ENCODE measurements around the gene SUSD6. TPM values are rescaled to one million over a fixed set of nuclear protein-coding genes. Genes with fewer than 3 reads are reported as not detected.

Gene SUSD6
- polyA plus RNA-seq, 4 donors, result 14.3 to 46.2 (median 16.7) TPM

DNA sequence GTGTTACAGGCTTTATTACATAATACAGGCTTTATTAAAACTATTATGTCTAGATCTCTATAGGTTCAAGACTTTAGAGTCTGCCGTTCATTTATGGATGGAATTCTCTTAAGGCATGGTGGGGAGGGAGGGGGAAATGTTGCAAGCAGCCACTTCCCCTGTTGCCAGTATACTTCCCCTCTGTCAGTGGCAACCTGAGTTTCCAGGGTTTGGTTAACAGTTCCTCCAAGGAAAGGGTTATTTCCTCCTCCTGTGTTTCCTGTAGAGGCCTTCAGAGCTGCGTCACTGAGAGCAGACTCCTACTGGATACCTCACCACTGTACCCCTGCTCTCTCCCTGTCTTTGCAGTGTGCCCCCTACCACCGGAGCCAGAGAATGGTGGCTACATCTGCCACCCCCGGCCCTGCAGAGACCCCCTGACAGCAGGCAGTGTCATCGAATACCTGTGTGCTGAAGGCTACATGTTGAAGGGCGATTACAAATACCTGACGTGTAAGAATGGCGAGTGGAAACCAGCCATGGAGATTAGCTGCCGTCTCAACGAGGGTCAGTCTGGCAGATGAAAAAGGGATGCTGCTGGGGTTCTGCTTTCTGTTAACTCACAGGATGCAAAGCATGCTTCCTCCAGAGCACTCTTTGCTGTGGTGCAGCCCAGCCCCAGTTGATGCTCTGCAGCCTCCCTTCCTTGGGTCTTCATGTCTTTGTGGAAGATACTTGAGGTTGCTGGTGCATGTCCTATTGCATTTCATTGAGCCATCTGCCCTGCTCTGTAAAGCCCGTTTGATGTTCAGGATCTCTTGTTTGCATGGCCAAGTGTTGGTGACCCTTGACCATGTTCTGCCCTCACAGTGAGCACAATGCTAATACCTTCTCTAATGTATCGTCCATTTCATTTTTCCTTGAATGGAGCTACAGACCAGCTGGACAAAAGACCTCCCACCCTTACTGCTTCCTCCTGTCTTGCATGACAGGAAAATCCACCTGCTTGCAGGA lies 91.9 kb downstream of the SUSD6 start:
- FAIRE-seq, result no peak
- Histone ChIP-seq H3K4me3 (ENCODE audit: low read depth in 1 of 3, low read length in 3 of 3) (no peak overlapping the region), H3K4me1 (ENCODE audit: control insufficient read depth in 3 of 3, insufficient read depth in 2 of 3, low read depth in 1 of 3, low read length in 2 of 3) (peaks cover 0 to 5% (median 2%) of the 10 kb centered on the region in 3 donors), H3K36me3 (ENCODE audit: control insufficient read depth in 3 of 3, insufficient read depth in 2 of 3, low read depth in 1 of 3, low read length in 3 of 3) (peaks cover 0 to 33% (median 7%) of the 10 kb centered on the region in 3 donors), H3K27ac (ENCODE audit: low read depth in 1 of 3, low read length in 2 of 3) (peak overlapping the region in 1 of 3 donors; percentile 65), H3K9me3 (ENCODE audit: control insufficient read depth in 2 of 2, insufficient read depth in 1 of 2, low read depth in 1 of 2, low read length in 1 of 2) (no peaks in the 10 kb centered on the region), H3K27me3 (ENCODE audit: control insufficient read depth in 3 of 3, insufficient read depth in 3 of 3, low read length in 3 of 3) (no peaks in the 10 kb centered on the region)
- DNase-seq, result no peak
- WGBS, 3 donors, result 70 to 82% (median 77%) methylated on average over 12 of the region's 12 CpGs

DNA sequence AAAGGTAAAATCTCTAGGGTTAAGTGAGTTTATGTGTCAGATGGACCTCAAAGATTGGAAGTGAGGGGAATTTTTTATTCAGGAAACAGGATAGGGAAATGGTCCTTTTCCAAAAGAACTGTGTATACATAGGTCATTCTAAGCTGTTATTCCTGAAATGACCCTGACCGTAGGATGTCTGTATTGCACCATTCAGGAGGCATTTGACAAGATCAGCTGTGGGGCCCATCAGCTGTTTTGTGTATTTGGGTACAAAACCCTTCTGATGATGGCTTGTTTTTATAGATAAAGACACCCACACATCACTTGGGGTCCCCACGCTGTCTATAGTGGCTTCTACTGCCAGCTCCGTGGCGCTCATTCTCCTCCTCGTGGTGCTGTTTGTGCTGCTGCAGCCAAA lies 92.9 kb downstream of the SUSD6 start:
- peaks cover 3 to 42% (median 10%) of the 10 kb centered on the region in 3 donors for H3K36me3 ChIP-seq (ENCODE audit: control insufficient read depth in 3 of 3, insufficient read depth in 2 of 3, low read depth in 1 of 3, low read length in 3 of 3)

DNA sequence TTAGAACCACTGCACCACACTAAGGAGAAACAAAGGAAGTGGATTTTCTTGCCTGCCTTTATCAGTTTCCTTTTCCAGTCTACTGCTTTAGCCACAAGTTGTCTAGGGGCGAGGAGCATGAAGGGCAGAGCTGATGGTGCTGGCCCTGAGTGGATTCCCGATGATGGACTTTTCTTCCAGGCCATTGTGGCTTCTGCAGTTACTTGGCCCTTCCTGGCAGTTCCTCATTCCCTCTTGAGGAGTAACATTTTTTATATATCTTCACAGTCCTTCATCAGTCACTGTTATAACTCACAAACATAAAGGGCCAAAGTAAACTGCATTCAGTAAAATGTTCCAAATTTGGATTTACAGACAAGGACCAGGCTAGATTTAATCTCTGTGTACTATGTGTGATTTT lies 94.3 kb downstream of the SUSD6 start:
- H3K4me1 ChIP-seq (ENCODE audit: control insufficient read depth in 3 of 3, insufficient read depth in 2 of 3, low read depth in 1 of 3, low read length in 2 of 3), result peaks cover 0 to 9% (median 2%) of the 10 kb centered on the region in 3 donors
- H3K36me3 ChIP-seq (ENCODE audit: control insufficient read depth in 3 of 3, insufficient read depth in 2 of 3, low read depth in 1 of 3, low read length in 3 of 3), result peaks cover 3 to 49% (median 11%) of the 10 kb centered on the region in 3 donors
- DNase-seq (no peak), FAIRE-seq (no peak)
- 57 to 77% (median 73%) methylated on average over 2 of the region's 2 CpGs for WGBS, 3 donors
- no peaks in the 10 kb centered on the region for H3K9me3 ChIP-seq (ENCODE audit: control insufficient read depth in 2 of 2, insufficient read depth in 1 of 2, low read depth in 1 of 2, low read length in 1 of 2)
- H3K4me3 ChIP-seq (ENCODE audit: low read depth in 1 of 3, low read length in 3 of 3), result no peak overlapping the region
- no peak overlapping the region for H3K27ac ChIP-seq (ENCODE audit: low read depth in 1 of 3, low read length in 2 of 3)
- no peaks in the 10 kb centered on the region for H3K27me3 ChIP-seq (ENCODE audit: control insufficient read depth in 3 of 3, insufficient read depth in 3 of 3, low read length in 3 of 3)

More for the DNA sequence above, 92.9 kb downstream of the SUSD6 start:
- 91 to 95% (median 92%) methylated on average over 5 of the region's 5 CpGs for WGBS, 3 donors
- no peak for DNase-seq
- Histone ChIP-seq H3K4me1 (ENCODE audit: control insufficient read depth in 3 of 3, insufficient read depth in 2 of 3, low read depth in 1 of 3, low read length in 2 of 3) (peaks cover 0 to 5% (median 0%) of the 10 kb centered on the region in 3 donors), H3K4me3 (ENCODE audit: low read depth in 1 of 3, low read length in 3 of 3) (no peak overlapping the region), H3K27ac (ENCODE audit: low read depth in 1 of 3, low read length in 2 of 3) (no peak overlapping the region), H3K27me3 (ENCODE audit: control insufficient read depth in 3 of 3, insufficient read depth in 3 of 3, low read length in 3 of 3) (no peaks in the 10 kb centered on the region), H3K9me3 (ENCODE audit: control insufficient read depth in 2 of 2, insufficient read depth in 1 of 2, low read depth in 1 of 2, low read length in 1 of 2) (no peaks in the 10 kb centered on the region)
- FAIRE-seq, result no peak

DNA sequence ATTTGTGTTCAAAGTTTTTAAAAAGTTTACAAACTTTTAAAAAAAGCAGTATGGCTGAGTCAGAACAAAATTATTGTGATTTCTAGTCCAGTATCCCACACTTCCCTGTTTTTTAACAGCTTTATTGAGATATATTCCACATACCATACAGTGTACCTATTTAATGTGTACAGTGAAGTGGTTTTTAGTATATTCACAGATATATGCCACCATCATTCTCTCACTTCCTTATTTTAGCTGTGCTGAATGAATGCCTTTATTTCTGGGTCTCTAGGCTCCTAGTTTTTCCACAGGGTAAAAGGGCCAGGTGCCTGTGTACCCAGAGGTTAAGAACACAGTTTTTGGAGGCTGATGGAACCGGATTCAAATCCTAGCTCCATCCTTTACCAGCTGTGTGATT lies 96.7 kb downstream of the SUSD6 start:
- Histone ChIP-seq H3K9me3 (ENCODE audit: control insufficient read depth in 2 of 2, insufficient read depth in 1 of 2, low read depth in 1 of 2, low read length in 1 of 2) (no peaks in the 10 kb centered on the region), H3K27me3 (ENCODE audit: control insufficient read depth in 3 of 3, insufficient read depth in 3 of 3, low read length in 3 of 3) (no peaks in the 10 kb centered on the region), H3K4me1 (ENCODE audit: control insufficient read depth in 3 of 3, insufficient read depth in 2 of 3, low read depth in 1 of 3, low read length in 2 of 3) (peaks cover 0 to 26% (median 20%) of the 10 kb centered on the region in 3 donors), H3K4me3 (ENCODE audit: low read depth in 1 of 3, low read length in 3 of 3) (no peak overlapping the region), H3K27ac (ENCODE audit: low read depth in 1 of 3, low read length in 2 of 3) (no peak overlapping the region), H3K36me3 (ENCODE audit: control insufficient read depth in 3 of 3, insufficient read depth in 2 of 3, low read depth in 1 of 3, low read length in 3 of 3) (peaks cover 9 to 67% (median 15%) of the 10 kb centered on the region in 3 donors)
- DNase-seq, result no peak
- no peak for FAIRE-seq
- WGBS, 3 donors, result 90 to 100% (median 92%) methylated on average over 1 of the region's 1 CpG

DNA sequence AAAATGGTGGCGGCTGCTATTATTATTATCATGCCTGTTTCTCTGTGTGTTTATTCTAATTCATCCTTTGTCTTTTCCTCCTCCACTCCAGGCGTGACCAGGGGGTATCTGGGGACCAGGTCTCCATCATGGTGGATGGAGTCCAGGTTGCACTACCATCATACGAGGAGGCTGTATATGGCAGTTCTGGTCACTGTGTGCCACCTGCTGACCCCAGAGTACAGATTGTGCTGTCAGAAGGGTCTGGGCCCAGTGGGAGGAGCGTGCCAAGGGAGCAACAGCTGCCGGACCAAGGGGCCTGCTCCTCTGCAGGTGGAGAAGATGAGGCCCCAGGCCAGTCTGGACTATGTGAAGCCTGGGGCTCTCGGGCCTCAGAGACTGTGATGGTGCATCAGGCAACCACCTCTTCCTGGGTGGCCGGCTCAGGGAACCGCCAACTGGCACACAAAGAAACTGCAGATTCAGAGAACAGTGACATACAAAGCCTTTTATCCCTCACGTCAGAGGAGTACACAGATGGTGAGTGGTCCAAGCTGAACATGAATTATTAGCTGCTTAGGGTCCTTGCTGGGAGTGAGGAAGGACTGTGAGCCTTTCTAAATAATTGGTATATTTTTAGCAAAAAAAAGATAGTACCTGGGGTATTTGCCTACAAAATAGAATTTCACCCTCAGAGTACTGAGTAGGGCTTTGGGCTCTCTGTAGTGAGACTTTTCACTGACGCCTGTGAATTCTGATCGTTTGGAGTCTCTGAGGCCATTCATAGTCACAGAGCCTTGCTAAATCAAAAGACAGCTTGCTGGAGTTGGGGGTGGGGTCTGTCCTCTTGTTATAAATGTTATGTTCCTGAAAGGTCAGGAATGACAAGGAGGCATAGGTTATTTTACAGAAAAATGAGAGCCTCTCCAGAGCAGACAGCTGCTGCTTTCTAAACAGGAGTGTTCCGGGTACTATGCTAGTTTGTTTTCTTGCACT lies 97.5 kb downstream of the SUSD6 start:
- 75 to 79% (median 77%) methylated on average over 12 of the region's 12 CpGs for WGBS, 3 donors
- Histone ChIP-seq H3K27ac (ENCODE audit: low read depth in 1 of 3, low read length in 2 of 3) (no peak overlapping the region), H3K27me3 (ENCODE audit: control insufficient read depth in 3 of 3, insufficient read depth in 3 of 3, low read length in 3 of 3) (no peaks in the 10 kb centered on the region), H3K4me1 (ENCODE audit: control insufficient read depth in 3 of 3, insufficient read depth in 2 of 3, low read depth in 1 of 3, low read length in 2 of 3) (peaks cover 0 to 29% (median 20%) of the 10 kb centered on the region in 3 donors), H3K4me3 (ENCODE audit: low read depth in 1 of 3, low read length in 3 of 3) (no peak overlapping the region), H3K9me3 (ENCODE audit: control insufficient read depth in 2 of 2, insufficient read depth in 1 of 2, low read depth in 1 of 2, low read length in 1 of 2) (no peaks in the 10 kb centered on the region), H3K36me3 (ENCODE audit: control insufficient read depth in 3 of 3, insufficient read depth in 2 of 3, low read depth in 1 of 3, low read length in 3 of 3) (peaks cover 9 to 66% (median 15%) of the 10 kb centered on the region in 3 donors)
- DNase-seq (peak in 1 of 2 donors; percentile 42), FAIRE-seq (no peak)

DNA sequence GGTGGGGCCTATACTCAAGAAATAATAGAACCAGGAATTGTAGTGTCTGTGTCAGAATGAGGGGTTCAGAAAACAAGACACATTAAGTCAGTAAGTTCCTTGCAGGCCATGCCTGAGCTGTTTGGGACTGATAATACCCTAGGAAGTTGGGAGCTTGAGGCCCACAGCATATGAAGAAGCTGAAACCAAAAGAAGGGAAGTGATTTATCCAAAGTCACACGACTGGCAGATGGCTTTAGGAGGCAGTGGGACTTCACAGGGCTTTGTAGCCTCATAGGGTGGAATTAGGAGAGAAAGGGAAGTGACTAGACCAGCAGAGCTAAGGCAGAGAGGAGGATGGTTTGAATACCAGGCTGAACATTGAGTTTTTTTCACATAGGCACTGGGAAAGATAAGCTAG lies 99.0 kb downstream of the SUSD6 start:
- Histone ChIP-seq H3K4me1 (ENCODE audit: control insufficient read depth in 3 of 3, insufficient read depth in 2 of 3, low read depth in 1 of 3, low read length in 2 of 3) (peaks cover 0 to 30% (median 20%) of the 10 kb centered on the region in 3 donors), H3K9me3 (ENCODE audit: control insufficient read depth in 2 of 2, insufficient read depth in 1 of 2, low read depth in 1 of 2, low read length in 1 of 2) (no peaks in the 10 kb centered on the region), H3K27ac (ENCODE audit: low read depth in 1 of 3, low read length in 2 of 3) (peak overlapping the region in 1 of 3 donors; percentile 76), H3K36me3 (ENCODE audit: control insufficient read depth in 3 of 3, insufficient read depth in 2 of 3, low read depth in 1 of 3, low read length in 3 of 3) (peaks cover 10 to 66% (median 12%) of the 10 kb centered on the region in 3 donors), H3K4me3 (ENCODE audit: low read depth in 1 of 3, low read length in 3 of 3) (no peak overlapping the region), H3K27me3 (ENCODE audit: control insufficient read depth in 3 of 3, insufficient read depth in 3 of 3, low read length in 3 of 3) (no peaks in the 10 kb centered on the region)
- no peak for DNase-seq
- FAIRE-seq, result no peak
- WGBS, 3 donors, result 43 to 52% (median 46%) methylated on average over 1 of the region's 1 CpG

DNA sequence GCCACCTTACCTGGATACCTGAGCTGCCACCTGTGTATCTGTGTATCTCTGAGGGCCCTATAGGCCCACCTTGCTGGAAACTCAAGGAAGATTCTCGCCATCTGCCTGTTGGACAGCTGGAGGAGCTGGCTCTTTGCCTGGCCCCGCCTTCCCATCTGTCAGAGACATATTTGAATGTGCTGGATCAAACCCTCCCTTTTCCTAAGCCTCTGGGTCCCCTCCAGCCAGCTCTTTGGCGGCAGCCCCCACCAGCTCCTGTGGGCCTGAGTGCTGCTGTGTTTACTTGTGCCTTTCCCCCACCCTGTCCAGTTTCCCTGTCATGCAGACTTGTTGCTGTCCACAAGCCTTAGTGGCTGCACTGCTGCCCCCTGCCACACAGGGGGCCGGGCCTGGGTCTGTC lies 99.7 kb downstream of the SUSD6 start:
- H3K36me3 ChIP-seq (ENCODE audit: control insufficient read depth in 3 of 3, insufficient read depth in 2 of 3, low read depth in 1 of 3, low read length in 3 of 3), result peaks cover 10 to 66% (median 12%) of the 10 kb centered on the region in 3 donors
- H3K27ac ChIP-seq (ENCODE audit: low read depth in 1 of 3, low read length in 2 of 3), result peak overlapping the region in 2 of 3 donors; percentile 12 to 76
- no peak overlapping the region for H3K4me3 ChIP-seq (ENCODE audit: low read depth in 1 of 3, low read length in 3 of 3)
- 51 to 74% (median 69%) methylated on average over 4 of the region's 4 CpGs for WGBS, 3 donors
- no peaks in the 10 kb centered on the region for H3K27me3 ChIP-seq (ENCODE audit: control insufficient read depth in 3 of 3, insufficient read depth in 3 of 3, low read length in 3 of 3)
- FAIRE-seq, result no peak
- H3K9me3 ChIP-seq (ENCODE audit: control insufficient read depth in 2 of 2, insufficient read depth in 1 of 2, low read depth in 1 of 2, low read length in 1 of 2), result no peaks in the 10 kb centered on the region
- peaks cover 0 to 30% (median 22%) of the 10 kb centered on the region in 3 donors for H3K4me1 ChIP-seq (ENCODE audit: control insufficient read depth in 3 of 3, insufficient read depth in 2 of 3, low read depth in 1 of 3, low read length in 2 of 3)
- DNase-seq, result peak; percentile 31 to 51

DNA sequence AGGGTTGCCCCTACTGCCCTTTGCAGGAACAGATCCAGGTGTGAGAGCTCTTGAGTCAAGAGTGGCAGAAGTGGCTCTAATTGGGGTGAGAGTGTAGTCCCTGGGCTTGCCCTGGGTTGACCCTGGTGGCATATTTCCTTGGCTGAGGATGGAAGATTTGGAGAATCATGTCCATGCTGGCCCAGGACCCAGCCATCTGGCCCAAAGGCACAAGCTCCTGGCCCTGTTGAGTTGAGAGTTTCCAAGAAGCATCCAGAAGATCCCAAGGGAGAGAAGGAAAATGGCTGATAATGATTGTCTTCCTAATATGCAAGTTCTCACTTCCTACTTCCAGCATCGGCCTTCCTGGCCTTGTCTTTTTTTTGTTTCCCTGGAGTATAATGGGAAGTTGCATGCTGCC lies 100.1 kb downstream of the SUSD6 start:
- FAIRE-seq (no peak), DNase-seq (no peak)
- H3K9me3 ChIP-seq (ENCODE audit: control insufficient read depth in 2 of 2, insufficient read depth in 1 of 2, low read depth in 1 of 2, low read length in 1 of 2), result no peaks in the 10 kb centered on the region
- no peaks in the 10 kb centered on the region for H3K27me3 ChIP-seq (ENCODE audit: control insufficient read depth in 3 of 3, insufficient read depth in 3 of 3, low read length in 3 of 3)
- WGBS, 3 donors, result 40 to 73% (median 60%) methylated on average over 1 of the region's 1 CpG
- no peak overlapping the region for H3K4me3 ChIP-seq (ENCODE audit: low read depth in 1 of 3, low read length in 3 of 3)
- peaks cover 0 to 30% (median 22%) of the 10 kb centered on the region in 3 donors for H3K4me1 ChIP-seq (ENCODE audit: control insufficient read depth in 3 of 3, insufficient read depth in 2 of 3, low read depth in 1 of 3, low read length in 2 of 3)
- H3K36me3 ChIP-seq (ENCODE audit: control insufficient read depth in 3 of 3, insufficient read depth in 2 of 3, low read depth in 1 of 3, low read length in 3 of 3), result peaks cover 10 to 63% (median 12%) of the 10 kb centered on the region in 3 donors
- peak overlapping the region in 1 of 3 donors; percentile 76 for H3K27ac ChIP-seq (ENCODE audit: low read depth in 1 of 3, low read length in 2 of 3)
